NCI-H1105 treated with DMSO at 0.1 percent for 48 hours (cell line): ENCODE measurements around the gene THBD.

Source experiments
- DNase-seq: peaks from one replicate; lab custom pipeline; 2025; lab: John Stamatoyannopoulos, UW

THBD gene

DNA sequence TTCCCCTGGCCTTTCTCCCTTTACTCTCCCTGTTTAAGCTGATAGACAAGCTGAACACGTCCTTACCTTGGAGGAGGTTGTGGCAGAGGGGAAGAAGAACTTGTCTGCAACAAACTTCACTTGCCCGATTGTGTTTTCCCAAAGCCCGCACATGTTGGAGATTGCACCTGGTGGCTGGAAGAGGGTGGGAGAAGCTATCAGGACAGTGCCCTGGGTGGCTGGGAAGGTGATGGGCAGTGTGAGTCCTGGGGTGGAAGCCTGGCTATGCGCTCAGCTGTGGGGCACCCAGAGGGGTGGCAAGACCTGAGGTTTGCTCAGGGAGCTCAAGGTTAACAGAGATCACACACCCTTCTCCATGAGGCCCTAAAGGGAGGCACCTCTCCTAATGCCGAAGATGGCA, 39.4 kb downstream of the THBD start:
- DNase-seq: no peak

DNA sequence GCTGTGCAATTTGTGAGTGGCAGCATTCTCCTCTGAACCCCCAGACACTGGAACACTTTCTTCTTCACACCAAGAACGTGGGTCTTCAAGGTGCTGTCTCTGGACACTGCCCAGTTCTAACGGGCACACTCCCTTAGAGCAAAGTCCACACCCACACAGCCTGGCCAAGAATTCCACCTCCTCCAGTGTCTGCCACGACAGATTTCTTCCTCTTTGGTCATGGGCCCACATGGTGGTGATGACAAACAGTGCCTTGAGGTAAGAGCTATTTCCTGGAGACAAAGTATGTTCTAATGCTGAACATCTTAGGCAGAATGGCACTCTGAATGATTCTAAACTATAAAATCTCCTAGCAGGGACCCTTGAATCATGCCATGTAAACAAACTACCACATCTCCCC, 39.8 kb downstream of the THBD start:
- no peak for DNase-seq

DNA sequence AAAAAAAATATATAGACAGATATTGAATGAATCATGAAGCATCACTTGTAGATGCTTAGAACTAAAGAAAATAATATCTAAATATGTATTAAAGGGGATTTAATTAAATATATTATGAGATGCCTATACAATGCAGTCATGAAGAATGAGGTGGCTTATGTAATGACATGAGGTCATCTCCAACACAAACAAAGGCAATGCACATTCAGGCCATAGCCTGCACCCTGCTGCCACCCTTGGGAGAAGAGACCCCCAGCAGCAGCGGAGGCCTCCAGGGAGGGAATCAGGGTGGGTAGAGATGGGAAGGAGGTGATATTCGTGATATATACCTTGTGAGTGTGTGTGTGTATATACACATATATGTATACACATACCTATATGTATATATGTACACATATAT, 40.8 kb downstream of the THBD start:
- no peak for DNase-seq

DNA sequence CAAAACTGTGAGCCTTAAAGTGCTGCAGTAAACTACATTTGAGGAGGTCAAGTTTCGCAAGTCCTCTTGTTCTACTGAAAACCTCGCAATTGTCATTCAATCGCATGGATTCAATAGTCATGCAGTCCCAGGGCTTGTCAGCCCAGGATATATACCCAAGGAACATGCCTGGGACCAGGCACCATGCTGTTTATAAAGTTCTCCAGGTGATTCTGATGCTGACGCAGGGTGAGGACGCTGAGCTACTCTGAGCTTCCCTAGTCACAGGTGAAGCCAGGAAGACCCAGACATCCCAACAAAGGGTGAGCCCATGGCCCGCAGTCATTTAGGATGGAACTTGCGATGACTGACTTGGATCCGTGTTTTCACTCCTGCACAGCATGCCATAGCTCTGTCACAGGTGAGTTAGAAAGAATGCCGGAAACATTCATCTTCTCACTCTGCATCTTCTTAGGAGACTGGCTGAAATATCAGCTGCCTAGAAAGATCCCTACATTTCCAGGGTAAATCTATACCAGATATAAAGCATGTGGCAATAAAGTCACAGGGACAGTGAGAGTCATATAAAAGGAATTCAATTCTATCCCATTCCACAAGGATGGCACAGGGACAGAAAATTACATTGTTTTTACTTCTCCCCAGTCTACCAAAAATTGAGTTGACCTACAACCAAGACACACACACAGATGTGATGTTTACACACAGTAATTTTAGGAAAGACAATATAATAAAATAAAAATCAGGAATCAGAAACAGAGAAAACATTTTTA, 41.4 kb downstream of the THBD start:
- DNase-seq: no peak

DNA sequence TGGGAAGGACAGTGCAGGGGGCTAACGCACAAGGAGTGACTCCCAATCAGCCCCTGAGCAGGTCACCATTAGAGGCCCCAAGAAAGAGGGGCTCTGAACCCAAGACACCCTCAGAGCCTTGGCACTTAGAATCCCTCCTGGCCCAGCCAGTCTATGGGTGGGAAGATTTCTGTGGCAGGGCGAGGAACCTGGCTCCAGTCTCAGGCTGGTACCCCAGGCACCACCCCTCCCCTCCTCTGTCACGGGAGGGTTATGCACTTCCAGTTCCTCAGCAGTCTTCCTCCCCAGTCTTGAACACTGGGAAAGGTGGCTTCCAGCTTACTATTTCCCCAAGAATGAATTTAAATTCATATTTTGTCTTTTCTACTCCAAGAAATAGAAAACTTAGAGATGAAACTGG, 42.0 kb downstream of the THBD start:
- no peak for DNase-seq

DNA sequence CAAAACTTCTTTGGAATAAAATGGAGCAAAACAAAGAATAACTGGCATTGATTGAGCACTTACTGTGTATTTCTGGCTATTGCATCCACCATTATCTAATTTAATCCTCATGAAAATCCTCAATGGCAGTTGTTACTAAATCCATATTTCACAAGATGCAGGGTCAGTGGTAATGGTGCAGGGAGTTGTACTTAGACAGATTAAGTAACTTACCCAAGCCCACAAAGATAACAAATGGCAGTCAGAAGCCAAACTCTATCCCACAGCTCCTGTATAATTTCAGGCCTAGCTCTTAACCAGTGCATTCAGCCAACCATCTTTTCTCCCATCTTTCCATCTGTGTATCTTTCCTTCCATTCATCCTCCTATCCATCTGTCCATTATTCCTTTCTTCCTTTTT, 43.7 kb downstream of the THBD start:
- no peak for DNase-seq

DNA sequence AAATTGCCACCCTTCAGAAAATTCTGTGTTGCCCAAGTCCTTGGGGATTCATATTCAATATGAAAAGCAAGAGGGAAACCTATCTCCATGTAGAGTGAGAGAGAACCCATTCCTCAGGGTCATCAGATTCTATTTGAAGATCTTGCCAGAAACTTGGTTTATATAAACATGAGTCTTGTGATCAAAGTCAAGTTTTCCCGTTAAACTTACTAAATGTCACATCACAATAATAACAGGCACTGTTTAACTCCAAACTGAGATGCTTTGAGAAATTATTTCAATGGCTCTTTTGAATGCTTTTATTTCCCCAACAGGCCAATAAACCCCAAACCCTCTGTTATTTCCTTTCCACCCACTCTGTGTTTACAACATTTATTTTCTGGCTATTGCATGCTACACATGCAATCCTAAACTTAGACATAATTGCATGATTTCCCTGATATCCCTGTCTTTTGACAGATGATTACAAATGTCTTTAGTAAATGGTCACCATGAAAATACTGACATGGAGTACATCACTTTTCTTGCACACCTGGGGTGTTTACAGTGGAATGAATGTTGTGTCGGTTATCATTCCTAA, 45.5 kb downstream of the THBD start:
- DNase-seq: no peak

DNA sequence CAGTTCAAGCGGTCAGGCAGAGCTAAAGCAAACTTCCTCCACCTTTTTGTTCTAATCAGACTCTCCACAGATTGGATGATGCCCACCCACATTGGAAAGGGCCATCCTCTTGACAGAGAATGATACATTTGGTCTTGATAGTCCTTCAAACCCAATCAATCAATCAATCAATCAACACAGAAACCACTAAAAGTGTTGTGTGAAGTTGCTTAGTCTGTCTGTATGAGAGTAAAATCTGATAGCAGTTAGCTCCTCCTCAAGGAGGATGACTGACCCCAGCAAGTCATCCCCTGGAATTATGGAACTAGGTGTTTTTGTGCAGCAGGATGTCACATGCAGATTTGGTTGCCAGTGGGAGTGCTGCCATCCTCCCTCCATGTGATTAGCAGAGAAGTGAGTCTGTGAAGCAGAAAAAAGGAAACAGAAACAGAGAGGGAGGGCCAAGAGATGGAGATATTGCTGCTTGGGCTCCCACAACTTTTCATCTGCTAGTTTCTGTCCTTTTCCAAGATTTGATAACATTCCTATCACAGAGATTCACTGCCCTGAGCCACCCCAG, 46.3 kb downstream of the THBD start:
- no peak for DNase-seq

DNA sequence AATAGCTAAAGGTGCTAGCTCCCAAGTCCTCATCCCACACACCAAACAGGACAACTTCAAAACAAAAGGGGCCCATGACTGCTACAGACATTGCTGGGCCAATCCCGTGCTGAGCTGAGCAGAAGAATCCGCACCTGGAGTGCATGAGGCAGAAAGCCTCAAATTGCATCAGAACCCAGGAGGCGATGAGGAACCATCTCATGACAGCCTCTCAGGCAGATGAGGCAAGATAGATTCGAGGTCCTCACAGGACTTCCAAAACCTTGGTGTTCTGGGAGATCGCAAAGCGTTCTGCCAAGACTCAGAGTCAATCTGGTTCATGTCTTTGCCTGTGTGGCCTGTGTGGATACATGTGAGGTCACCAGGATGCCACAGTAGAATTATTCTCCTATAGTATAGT, 47.2 kb downstream of the THBD start:
- DNase-seq: no peak

DNA sequence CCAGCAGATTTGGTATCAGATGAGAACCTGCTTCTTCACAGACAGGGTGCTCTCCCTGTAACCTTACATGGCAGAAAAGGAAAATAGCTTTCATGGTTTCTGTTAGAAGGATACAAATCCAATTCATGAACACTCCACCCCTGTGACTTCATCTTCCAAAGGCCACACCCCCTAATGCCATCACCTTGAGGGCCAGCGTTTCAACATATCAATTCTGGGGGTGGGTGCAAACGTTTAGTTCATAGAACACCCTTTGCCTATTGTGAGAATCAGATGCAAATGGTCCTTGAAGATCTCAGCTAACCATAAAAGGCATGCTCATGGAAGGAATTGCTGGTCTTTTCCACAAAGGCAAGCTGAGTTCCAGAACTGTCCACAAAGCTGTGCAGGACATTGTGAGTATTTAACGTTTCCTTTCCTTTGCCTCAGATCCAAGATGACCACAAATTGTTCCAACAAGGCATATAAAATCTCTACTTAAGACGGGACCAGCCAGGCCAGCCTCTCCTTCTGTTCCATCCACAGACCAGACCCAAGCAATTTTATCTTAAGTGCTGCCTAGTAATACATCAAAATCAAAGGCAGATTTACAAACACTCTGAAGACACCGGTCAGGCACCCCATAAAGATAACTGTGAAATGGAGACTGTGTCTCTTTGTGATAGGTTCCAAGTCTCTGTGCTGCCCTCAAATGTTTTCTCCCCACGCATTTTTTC, 49.1 kb downstream of the THBD start:
- no peak for DNase-seq

DNA sequence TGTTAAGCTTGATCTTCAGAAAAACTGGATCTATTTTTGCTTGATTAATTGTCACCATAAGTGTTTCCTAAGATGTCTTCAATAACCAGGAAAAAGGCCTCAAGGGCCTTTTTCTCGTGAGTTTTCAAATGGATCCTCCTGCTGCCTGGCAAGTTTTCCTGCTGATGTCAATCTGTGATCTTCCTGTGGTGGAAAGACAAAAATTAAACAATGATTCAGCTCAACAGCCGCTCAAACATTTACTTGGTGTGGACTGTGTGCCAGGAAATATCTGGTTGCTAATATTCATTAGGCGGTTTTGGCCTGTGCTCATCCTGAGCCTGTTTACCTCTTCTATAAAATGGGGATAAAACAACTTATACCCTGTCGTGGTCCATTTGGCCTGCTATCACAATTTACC, 49.7 kb downstream of the THBD start:
- DNase-seq: no peak

DNA sequence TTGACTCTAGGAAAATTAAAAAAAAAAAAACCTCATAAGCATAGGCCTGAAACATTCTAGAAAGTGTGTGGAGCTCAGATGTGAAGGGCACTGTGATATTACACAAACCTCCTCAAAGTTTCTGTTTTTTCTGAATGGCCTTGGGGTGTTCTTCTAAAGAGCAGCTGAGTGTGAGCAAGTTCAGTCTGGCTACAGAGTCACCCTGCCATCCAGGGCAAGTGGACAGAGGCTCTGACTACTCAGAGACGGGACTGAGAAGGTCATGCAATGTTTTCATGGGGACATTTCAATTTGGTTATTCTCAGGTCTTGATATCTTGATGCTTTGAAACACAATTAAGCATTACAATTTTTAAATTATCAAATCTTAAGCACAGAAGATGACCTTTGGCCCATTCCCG, 51.0 kb downstream of the THBD start:
- DNase-seq: no peak

DNA sequence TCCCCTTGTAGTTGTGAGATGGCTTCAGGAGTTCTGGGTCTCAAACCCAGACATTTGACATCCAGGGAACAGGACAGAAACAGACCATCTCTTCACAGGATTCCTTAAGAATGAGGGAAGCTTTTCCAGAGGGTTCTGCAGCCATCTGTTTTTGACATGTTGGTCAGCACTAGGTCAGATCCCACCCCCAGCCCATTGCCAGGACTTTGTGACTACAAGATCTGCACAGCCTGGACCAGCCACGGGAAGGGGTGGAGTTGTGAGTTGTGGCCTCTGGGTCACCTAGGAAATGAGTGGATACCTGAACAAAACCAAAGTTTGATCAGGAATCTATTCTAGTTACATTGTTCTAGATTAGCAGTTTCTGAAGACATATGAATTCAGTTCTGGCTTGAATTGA, 53.5 kb downstream of the THBD start:
- DNase-seq: no peak
